ENCODE measurements around the gene CFAP161.

DNA sequence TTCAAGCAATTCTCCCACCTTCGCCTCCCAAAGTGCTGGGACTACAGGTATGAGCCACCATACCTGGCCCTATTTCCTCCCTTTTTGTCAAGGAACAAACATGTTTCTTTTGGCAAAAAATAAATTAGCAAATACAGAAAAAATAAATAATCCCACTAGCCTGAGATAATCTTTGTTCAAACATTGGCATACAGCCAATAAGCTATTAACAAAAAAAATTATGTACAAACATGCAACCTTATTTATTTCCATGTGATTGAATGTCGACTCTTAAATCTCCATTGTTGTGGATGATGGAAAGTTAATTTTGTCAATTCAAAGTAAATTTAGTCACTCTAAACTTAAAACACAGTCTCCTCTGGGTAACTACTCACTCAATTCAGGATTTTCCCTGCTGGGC is 44.3 kb downstream of the CFAP161 start:
- TF ChIP-seq POLR2A (IDR thresholded peaks at IDR 0.05) (no peak), POLR2AphosphoS5 (IDR thresholded peaks at IDR 0.05) (no peak)
- TF ChIP-seq, protein P1, sequence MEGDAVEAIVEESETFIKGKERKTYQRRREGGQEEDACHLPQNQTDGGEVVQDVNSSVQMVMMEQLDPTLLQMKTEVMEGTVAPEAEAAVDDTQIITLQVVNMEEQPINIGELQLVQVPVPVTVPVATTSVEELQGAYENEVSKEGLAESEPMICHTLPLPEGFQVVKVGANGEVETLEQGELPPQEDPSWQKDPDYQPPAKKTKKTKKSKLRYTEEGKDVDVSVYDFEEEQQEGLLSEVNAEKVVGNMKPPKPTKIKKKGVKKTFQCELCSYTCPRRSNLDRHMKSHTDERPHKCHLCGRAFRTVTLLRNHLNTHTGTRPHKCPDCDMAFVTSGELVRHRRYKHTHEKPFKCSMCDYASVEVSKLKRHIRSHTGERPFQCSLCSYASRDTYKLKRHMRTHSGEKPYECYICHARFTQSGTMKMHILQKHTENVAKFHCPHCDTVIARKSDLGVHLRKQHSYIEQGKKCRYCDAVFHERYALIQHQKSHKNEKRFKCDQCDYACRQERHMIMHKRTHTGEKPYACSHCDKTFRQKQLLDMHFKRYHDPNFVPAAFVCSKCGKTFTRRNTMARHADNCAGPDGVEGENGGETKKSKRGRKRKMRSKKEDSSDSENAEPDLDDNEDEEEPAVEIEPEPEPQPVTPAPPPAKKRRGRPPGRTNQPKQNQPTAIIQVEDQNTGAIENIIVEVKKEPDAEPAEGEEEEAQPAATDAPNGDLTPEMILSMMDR (IDR thresholded peaks at IDR 0.05), result no peak
